GM18858 (cell line): Measurements from ENCODE around the gene MRTFB.

Source experiments
- ATAC-seq: cut with Tn5 transposase; IDR thresholded peaks from one replicate; pipeline ENCODE4 v1.9.1; 2021; ENCODE audit not compliant: unreplicated experiment

Gene MRTFB

GRCh38 chr16:14232106-14232864, 161.2 kb downstream of the MRTFB start:
- no peak for ATAC-seq

- ATAC-seq, result no peak
Measured at GRCh38 chr16:14236401-14236800, 165.3 kb downstream of the MRTFB start.

- ATAC-seq, result no peak
Measured at GRCh38 chr16:14238756-14239155, 167.6 kb downstream of the MRTFB start.

- ATAC-seq, result no peak
Measured at GRCh38 chr16:14239791-14240190, 168.7 kb downstream of the MRTFB start.

- no peak for ATAC-seq
Measured at GRCh38 chr16:14240219-14240843, 169.2 kb downstream of the MRTFB start.

GRCh38 chr16:14240964-14241363, 169.8 kb downstream of the MRTFB start:
- no peak for ATAC-seq

GRCh38 chr16:14241631-14242030, 170.5 kb downstream of the MRTFB start:
- ATAC-seq, result no peak

- ATAC-seq, result no peak
Measured at GRCh38 chr16:14242769-14243168, 171.7 kb downstream of the MRTFB start.

- ATAC-seq, result no peak
Measured at GRCh38 chr16:14244196-14245010, 173.3 kb downstream of the MRTFB start.

GRCh38 chr16:14248791-14249190, 177.7 kb downstream of the MRTFB start:
- no peak for ATAC-seq

- no peak for ATAC-seq
Measured at GRCh38 chr16:14249291-14250032, 178.3 kb downstream of the MRTFB start.

- ATAC-seq, result no peak
Measured at GRCh38 chr16:14251419-14251818, 180.3 kb downstream of the MRTFB start.

- ATAC-seq, result no peak
Measured at GRCh38 chr16:14252860-14253259, 181.7 kb downstream of the MRTFB start.

- ATAC-seq, result no peak
Measured at GRCh38 chr16:14263011-14263410, 191.9 kb downstream of the MRTFB start.

GRCh38 chr16:14263769-14264168, 192.7 kb downstream of the MRTFB start:
- ATAC-seq, result no peak

- no peak for ATAC-seq
Measured at GRCh38 chr16:14264327-14264943, 193.3 kb downstream of the MRTFB start.

- ATAC-seq, result no peak
Measured at GRCh38 chr16:14268073-14268472, 197.0 kb downstream of the MRTFB start.

- ATAC-seq, result no peak
Measured at GRCh38 chr16:14275934-14276333, 204.8 kb downstream of the MRTFB start.

- no peak for ATAC-seq
Measured at GRCh38 chr16:14278749-14279148, 207.6 kb downstream of the MRTFB start.

GRCh38 chr16:14280541-14280940, 209.4 kb downstream of the MRTFB start:
- ATAC-seq, result no peak

- ATAC-seq, result no peak
Measured at GRCh38 chr16:14283786-14284185, 212.7 kb downstream of the MRTFB start.
